Lower lobe of right lung (tissue), 2 donors: ENCODE results near the gene MC1R. TPM values are rescaled to one million over a fixed set of nuclear protein-coding genes. Genes with fewer than 3 reads are reported as not detected.

Source experiments
- ATAC-seq, 2 donors: fragments of 200-7000 bp; cut with Tn5 transposase; one replicate each; pipeline ENCODE4 v1.9.1; 2020 to 2022; ENCODE audit warnings: mild to moderate bottlenecking in 2 of 2, moderate library complexity in 2 of 2
- DNase-seq: peaks from one replicate; pipeline ENCODE4 v3.0.0-alpha.2; 2020
- H3K27ac ChIP-seq: fragments of 200-600 bp; one replicate; pipeline ENCODE4 v1.8.0; 2022
- H3K27me3 ChIP-seq: fragments of 200-600 bp; one replicate; pipeline ENCODE4 v1.8.0; 2022; ENCODE audit warnings: low read depth
- H3K36me3 ChIP-seq: fragments of 200-600 bp; one replicate; pipeline ENCODE4 v1.8.0; 2022; ENCODE audit warnings: mild to moderate bottlenecking
- H3K4me1 ChIP-seq: fragments of 200-600 bp; one replicate; pipeline ENCODE4 v1.8.0; 2022
- H3K4me3 ChIP-seq: fragments of 200-600 bp; one replicate; pipeline ENCODE4 v1.8.0; 2022; ENCODE audit warnings: mild to moderate bottlenecking
- H3K9me3 ChIP-seq: fragments of 200-600 bp; one replicate; pipeline ENCODE4 v1.8.0; 2022
- CTCF ChIP-seq: fragments of 200-600 bp; IDR thresholded peaks from one replicate; pipeline ENCODE4 v1.8.0; 2022; ENCODE audit warnings: antibody characterized with exemption, mild to moderate bottlenecking
- intact Hi-C: fragments of 100-400 bp; cut with DNase I; formaldehyde crosslinking; loops from one replicate; pipeline ENCODE4 v1.11.0; 2022
- total RNA-seq: library from RNA; stranded (reverse); fragmentation: NEBNext Ultra II Directional; extraction: Animal tissue kit (Norgen Biotek cat#: 25700); gene quantifications from one replicate; pipeline ENCODE4 v1.2.1, GENCODE V29; 2021
- donor health status: DM: no; HTN: yes; CAD: no; lungs with severe emphysema.

Gene MC1R
- total RNA-seq, 1 donor from 2014 or later: 5.3 TPM

GRCh38 chr16:89949121-89949742 lies 30.6 kb downstream of the MC1R start:
- DNase-seq: no peak
- Histone ChIP-seq H3K4me3 (peak overlapping the region; percentile 56), H3K27me3 (peaks cover 17% of the 10 kb centered on the region), H3K27ac (peak overlapping the region; percentile 11), H3K36me3 (peaks cover 5% of the 10 kb centered on the region), H3K9me3 (no peaks in the 10 kb centered on the region), H3K4me1 (peaks cover 18% of the 10 kb centered on the region)
- peak in 1 of 2 donors; percentile 1 for ATAC-seq
- intact Hi-C loops: no loop called here
- no peak for TF ChIP-seq CTCF

- DNase-seq (no peak), ATAC-seq (no peak)
- Histone ChIP-seq H3K4me1 (peaks cover 18% of the 10 kb centered on the region), H3K4me3 (peak overlapping the region; percentile 56), H3K27ac (no peak overlapping the region), H3K9me3 (no peaks in the 10 kb centered on the region), H3K36me3 (peaks cover 7% of the 10 kb centered on the region), H3K27me3 (peaks cover 13% of the 10 kb centered on the region)
- intact Hi-C loops: no loop called here
- TF ChIP-seq CTCF: no peak
These were observed 31.1 kb downstream of the MC1R start for GRCh38 chr16:89949756-89950155.

- Histone ChIP-seq H3K4me3 (no peak overlapping the region), H3K4me1 (peaks cover 18% of the 10 kb centered on the region), H3K9me3 (no peaks in the 10 kb centered on the region), H3K36me3 (peaks cover 23% of the 10 kb centered on the region), H3K27me3 (peaks cover 5% of the 10 kb centered on the region), H3K27ac (no peak overlapping the region)
- ATAC-seq (no peak), DNase-seq (no peak)
- no peak for TF ChIP-seq CTCF
- intact Hi-C loops: no loop called here
These were observed 32.8 kb downstream of the MC1R start for GRCh38 chr16:89951509-89951908.

- Histone ChIP-seq H3K4me1 (peaks cover 18% of the 10 kb centered on the region), H3K36me3 (peaks cover 28% of the 10 kb centered on the region), H3K9me3 (no peaks in the 10 kb centered on the region), H3K4me3 (no peak overlapping the region), H3K27me3 (peaks cover 5% of the 10 kb centered on the region), H3K27ac (no peak overlapping the region)
- DNase-seq (no peak), ATAC-seq (no peak)
- TF ChIP-seq CTCF: no peak
- intact Hi-C loops: no loop called here
These were observed 33.4 kb downstream of the MC1R start for GRCh38 chr16:89952049-89952448.

GRCh38 chr16:89952551-89952950 lies 33.9 kb downstream of the MC1R start:
- Histone ChIP-seq H3K4me3 (no peak overlapping the region), H3K36me3 (peaks cover 31% of the 10 kb centered on the region), H3K27me3 (peaks cover under 1% of the 10 kb centered on the region), H3K27ac (no peak overlapping the region), H3K4me1 (peaks cover 15% of the 10 kb centered on the region), H3K9me3 (no peaks in the 10 kb centered on the region)
- intact Hi-C loops: no loop called here
- no peak for ATAC-seq
- TF ChIP-seq CTCF: no peak
- DNase-seq: no peak
